SH-SY5Y (cell line): Measurements from ENCODE around the gene RPL38.

Experiments used
- GATA2 ChIP-seq: IDR thresholded peaks from 2 replicates; pipeline ENCODE4 v1.6.1; 2011; ENCODE audit warnings: mild to moderate bottlenecking, low read depth, low read length
- GATA3 ChIP-seq: IDR thresholded peaks from 2 replicates; pipeline ENCODE4 v1.6.1; 2011; ENCODE audit warnings: low read depth, mild to moderate bottlenecking, low read length, moderate library complexity

DNA sequence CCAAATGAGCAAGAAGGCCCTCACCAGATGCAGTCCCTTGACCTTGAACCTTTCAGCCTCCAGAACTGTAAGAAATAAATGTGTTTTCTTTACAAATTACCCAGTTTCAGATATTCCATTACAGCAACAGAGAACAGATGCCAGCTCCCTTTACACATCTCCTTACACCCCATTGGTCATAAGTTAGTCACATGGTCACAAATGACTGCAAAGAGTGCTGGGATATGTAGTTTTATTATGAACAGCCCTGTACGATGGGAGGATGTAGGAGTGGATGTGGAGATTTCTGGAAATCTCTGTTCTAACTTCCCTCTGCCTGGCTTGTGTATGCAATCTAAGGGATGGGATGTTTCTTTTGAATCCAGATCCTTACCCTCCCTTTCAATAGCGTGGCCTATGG, 13.3 kb upstream of the RPL38 start:
- TF ChIP-seq GATA2, result no peak
- no peak for TF ChIP-seq GATA3
